ENCODE data around the gene PCGF5. TPM values are rescaled to one million over a fixed set of nuclear protein-coding genes. Genes with fewer than 3 reads are reported as not detected.

Gene PCGF5
- total RNA-seq, 6 donors from 2014 or later, result 20.9 to 66.6 (median 37.4) TPM

DNA sequence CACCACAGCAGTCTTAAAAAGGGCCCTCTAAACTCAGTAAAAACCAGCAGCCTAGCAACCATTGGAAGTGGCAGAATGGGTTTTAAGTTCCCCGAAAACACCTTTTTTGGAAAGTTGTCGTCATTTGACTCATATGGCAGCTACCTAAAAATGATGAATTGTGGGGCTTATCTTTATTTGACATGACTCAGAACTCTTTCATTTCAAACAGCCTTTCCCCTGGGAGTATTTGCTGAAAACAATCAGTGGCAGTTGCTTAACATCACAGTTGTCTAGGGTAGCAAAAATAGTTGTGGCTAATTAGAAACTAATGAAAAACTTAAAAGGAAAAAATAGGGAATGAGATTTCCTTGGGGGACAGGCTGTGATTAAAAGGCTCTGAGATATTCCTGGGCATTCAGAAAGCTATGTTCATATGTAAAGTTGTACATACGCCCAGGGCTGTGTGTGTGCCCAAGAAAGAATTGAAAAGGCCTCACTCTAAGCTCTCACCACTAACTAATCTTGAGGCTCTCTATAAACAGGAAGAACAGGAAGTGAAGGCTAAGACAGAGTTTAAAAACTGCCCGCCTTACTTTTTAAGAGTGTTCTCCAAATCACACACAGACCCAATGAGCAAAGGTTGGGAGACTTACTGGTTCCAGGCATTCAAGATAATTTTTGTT is 108.0 kb downstream of the PCGF5 start:
- no peaks in the 10 kb centered on the region for H3K4me1 ChIP-seq
- no peak overlapping the region for H3K4me3 ChIP-seq
- no peak for ATAC-seq (ENCODE audit: low FRiP score in 2 of 2)
- peaks cover 0 to 4% (median 0%) of the 10 kb centered on the region in 4 donors for H3K9me3 ChIP-seq
- TF ChIP-seq EP300 (IDR thresholded peaks at IDR 0.05) (no peak), POLR2A (IDR thresholded peaks at IDR 0.05) (no peak)
- TF ChIP-seq, protein P1, sequence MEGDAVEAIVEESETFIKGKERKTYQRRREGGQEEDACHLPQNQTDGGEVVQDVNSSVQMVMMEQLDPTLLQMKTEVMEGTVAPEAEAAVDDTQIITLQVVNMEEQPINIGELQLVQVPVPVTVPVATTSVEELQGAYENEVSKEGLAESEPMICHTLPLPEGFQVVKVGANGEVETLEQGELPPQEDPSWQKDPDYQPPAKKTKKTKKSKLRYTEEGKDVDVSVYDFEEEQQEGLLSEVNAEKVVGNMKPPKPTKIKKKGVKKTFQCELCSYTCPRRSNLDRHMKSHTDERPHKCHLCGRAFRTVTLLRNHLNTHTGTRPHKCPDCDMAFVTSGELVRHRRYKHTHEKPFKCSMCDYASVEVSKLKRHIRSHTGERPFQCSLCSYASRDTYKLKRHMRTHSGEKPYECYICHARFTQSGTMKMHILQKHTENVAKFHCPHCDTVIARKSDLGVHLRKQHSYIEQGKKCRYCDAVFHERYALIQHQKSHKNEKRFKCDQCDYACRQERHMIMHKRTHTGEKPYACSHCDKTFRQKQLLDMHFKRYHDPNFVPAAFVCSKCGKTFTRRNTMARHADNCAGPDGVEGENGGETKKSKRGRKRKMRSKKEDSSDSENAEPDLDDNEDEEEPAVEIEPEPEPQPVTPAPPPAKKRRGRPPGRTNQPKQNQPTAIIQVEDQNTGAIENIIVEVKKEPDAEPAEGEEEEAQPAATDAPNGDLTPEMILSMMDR (IDR thresholded peaks at IDR 0.05), result no peak
- WGBS, 2 donors, result 87 to 92% methylated on average over 4 of the region's 4 CpGs
- H3K27me3 ChIP-seq, result no peaks in the 10 kb centered on the region
- no peak overlapping the region for H3K27ac ChIP-seq
- no peak for DNase-seq
- no peaks in the 10 kb centered on the region for H3K36me3 ChIP-seq

Other genes with a start within 250 kb of the PCGF5 start
- gene HECTD2, start 189.7 kb downstream of the PCGF5 start, total RNA-seq, result 10 to 100 TPM in 2 of 6 donors, 1 to 10 TPM in 4; 5.0 to 14.5 (median 9.2) TPM